PFSK-1 (cell line): ENCODE results near the gene IL3.

ENCODE experiments used
- FOXP2 ChIP-seq: optimal IDR thresholded peaks from 2 replicates; pipeline ENCODE3; 2011; ENCODE audit warnings: borderline replicate concordance, control low read depth, inconsistent platforms; ENCODE audit not compliant: insufficient read depth; ENCODE audit errors: extremely low read length, extremely low read depth
- POLR2AphosphoS5 ChIP-seq: IDR thresholded peaks from 2 replicates; pipeline ENCODE4 v1.6.1; 2012; ENCODE audit warnings: low read depth, mild to moderate bottlenecking, control low read depth, low read length, moderate library complexity
- TF ChIP-seq, protein P1 (sequence below), 2 experiments: IDR thresholded peaks; 2 replicates each; pipeline versions ENCODE4 v1.6.1 to v1.8.0; 2011 to 2012; ENCODE audit warnings: low read depth in 2 of 2, low read length in 2 of 2, control low read depth in 1 of 2, inconsistent platforms in 1 of 2, mild to moderate bottlenecking in 1 of 2, moderate library complexity in 1 of 2; ENCODE audit not compliant: insufficient read depth in 1 of 2

DNA sequence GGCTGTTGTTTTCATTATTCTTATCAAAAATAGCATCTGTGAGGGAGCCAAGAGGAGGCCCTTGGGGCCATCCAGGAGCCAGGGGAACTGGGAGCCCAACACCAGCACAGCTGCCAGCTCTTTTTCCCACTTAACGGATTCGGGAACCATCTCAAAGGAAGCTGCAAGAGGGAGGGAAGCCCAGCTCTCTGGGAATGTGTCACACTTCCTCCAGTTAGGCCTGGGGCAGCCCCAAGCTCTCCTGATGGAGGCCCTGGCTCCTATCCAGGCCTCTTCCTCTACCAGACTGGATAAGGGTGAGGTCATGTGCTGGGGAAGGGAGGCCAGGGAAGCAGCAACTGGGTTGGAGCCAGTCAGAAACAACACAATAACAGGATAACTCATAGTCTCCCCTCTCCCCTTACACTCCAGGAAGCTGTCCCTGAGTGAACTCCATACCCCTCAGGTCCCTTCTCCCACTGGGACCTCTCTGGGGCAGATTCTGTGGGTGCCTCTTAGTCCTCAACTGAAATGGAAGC lies 25.9 kb downstream of the IL3 start:
- TF ChIP-seq, protein P1, sequence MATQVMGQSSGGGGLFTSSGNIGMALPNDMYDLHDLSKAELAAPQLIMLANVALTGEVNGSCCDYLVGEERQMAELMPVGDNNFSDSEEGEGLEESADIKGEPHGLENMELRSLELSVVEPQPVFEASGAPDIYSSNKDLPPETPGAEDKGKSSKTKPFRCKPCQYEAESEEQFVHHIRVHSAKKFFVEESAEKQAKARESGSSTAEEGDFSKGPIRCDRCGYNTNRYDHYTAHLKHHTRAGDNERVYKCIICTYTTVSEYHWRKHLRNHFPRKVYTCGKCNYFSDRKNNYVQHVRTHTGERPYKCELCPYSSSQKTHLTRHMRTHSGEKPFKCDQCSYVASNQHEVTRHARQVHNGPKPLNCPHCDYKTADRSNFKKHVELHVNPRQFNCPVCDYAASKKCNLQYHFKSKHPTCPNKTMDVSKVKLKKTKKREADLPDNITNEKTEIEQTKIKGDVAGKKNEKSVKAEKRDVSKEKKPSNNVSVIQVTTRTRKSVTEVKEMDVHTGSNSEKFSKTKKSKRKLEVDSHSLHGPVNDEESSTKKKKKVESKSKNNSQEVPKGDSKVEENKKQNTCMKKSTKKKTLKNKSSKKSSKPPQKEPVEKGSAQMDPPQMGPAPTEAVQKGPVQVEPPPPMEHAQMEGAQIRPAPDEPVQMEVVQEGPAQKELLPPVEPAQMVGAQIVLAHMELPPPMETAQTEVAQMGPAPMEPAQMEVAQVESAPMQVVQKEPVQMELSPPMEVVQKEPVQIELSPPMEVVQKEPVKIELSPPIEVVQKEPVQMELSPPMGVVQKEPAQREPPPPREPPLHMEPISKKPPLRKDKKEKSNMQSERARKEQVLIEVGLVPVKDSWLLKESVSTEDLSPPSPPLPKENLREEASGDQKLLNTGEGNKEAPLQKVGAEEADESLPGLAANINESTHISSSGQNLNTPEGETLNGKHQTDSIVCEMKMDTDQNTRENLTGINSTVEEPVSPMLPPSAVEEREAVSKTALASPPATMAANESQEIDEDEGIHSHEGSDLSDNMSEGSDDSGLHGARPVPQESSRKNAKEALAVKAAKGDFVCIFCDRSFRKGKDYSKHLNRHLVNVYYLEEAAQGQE (IDR thresholded peaks at IDR 0.05; ENCODE audit: insufficient read depth in 1 of 2, low read depth in 2 of 2, low read length in 2 of 2): peak in 1 of 2 experiments; percentile 66; a peak in 1 of 4 replicates
- TF ChIP-seq POLR2AphosphoS5: no peak
- TF ChIP-seq FOXP2: peak; percentile 62
